WTC11 (cell line): ENCODE measurements around the gene SLC6A9. TPM values are rescaled to one million over a fixed set of nuclear protein-coding genes. Genes with fewer than 3 reads are reported as not detected.

Experiments used
- ATAC-seq: fragments of 200-7000 bp; cut with Tn5 transposase; 2 replicates; pipeline ENCODE4 v1.10.0; 2021; ENCODE audit warnings: mild to moderate bottlenecking, moderate library complexity
- CTCF ChIA-PET: fragments of 300-600 bp; sonication (Branson Sonifier 250); formaldehyde crosslinking; loops from one replicate; lab custom pipeline; 2021; ENCODE audit warnings: antibody characterized with exemption; lab: Charles Lee
- POLR2A ChIA-PET: fragments of 350-600 bp; sonication (Branson Sonifier 250); formaldehyde crosslinking; loops from one replicate; lab custom pipeline; 2021; ENCODE audit warnings: antibody characterized with exemption; lab: Charles Lee
- DNase-seq: peaks from one replicate; pipeline ENCODE4 v3.0.0; 2021; ENCODE audit warnings: low spot score
- H3K27ac Mint-ChIP-seq: 2 replicates; pipeline ENCODE4 v1.8.0; 2021; ENCODE audit warnings: mixed read lengths
- H3K27me3 Mint-ChIP-seq: 2 replicates; pipeline ENCODE4 v1.8.0; 2021; ENCODE audit warnings: low read depth, mild to moderate bottlenecking, moderate library complexity, mixed read lengths
- H3K36me3 Mint-ChIP-seq: 2 replicates; pipeline ENCODE4 v1.8.0; 2021; ENCODE audit warnings: mixed read lengths
- H3K4me1 Mint-ChIP-seq: 2 replicates; pipeline ENCODE4 v1.8.0; 2022; ENCODE audit warnings: mixed read lengths
- H3K4me3 Mint-ChIP-seq: 2 replicates; pipeline ENCODE4 v1.8.0; 2021; ENCODE audit warnings: mild to moderate bottlenecking, moderate library complexity, mixed read lengths
- H3K9me3 Mint-ChIP-seq: 2 replicates; pipeline ENCODE4 v1.8.0; 2021; ENCODE audit warnings: mixed read lengths
- AFF4 ChIP-seq: sonication (generic); formaldehyde crosslinking; IDR thresholded peaks from 2 replicates; pipeline ENCODE4 v1.8.1; 2023; ENCODE audit warnings: mild to moderate bottlenecking, missing genetic modification reagents, borderline replicate concordance
- E2F1 ChIP-seq: sonication (generic); formaldehyde crosslinking; IDR thresholded peaks from 2 replicates; pipeline ENCODE4 v1.8.0; 2022; ENCODE audit warnings: mild to moderate bottlenecking, missing genetic modification reagents
- ELF4 ChIP-seq: sonication (generic); formaldehyde crosslinking; IDR thresholded peaks from 2 replicates; pipeline ENCODE4 v1.8.1; 2022; ENCODE audit warnings: low read depth, mild to moderate bottlenecking, moderate library complexity, missing genetic modification reagents
- FOXJ3 ChIP-seq: sonication (generic); formaldehyde crosslinking; IDR thresholded peaks from 2 replicates; pipeline ENCODE4 v1.9.0; 2021; ENCODE audit warnings: missing genetic modification reagents, mild to moderate bottlenecking, borderline replicate concordance
- HMGXB4 ChIP-seq: sonication (generic); formaldehyde crosslinking; IDR thresholded peaks from 2 replicates; pipeline ENCODE4 v1.8.1; 2023; ENCODE audit warnings: mild to moderate bottlenecking, moderate library complexity, missing genetic modification reagents
- KAT7 ChIP-seq: sonication (generic); formaldehyde crosslinking; IDR thresholded peaks from 2 replicates; pipeline ENCODE4 v1.8.1; 2023; ENCODE audit warnings: missing genetic modification reagents, mild to moderate bottlenecking, borderline replicate concordance
- MYBL2 ChIP-seq: sonication (generic); formaldehyde crosslinking; IDR thresholded peaks from 2 replicates; pipeline ENCODE4 v1.8.1; 2023; ENCODE audit warnings: mild to moderate bottlenecking, moderate library complexity, missing genetic modification reagents
- NFATC4 ChIP-seq: fragments of 250-450 bp; sonication (Bioruptor Pico); IDR thresholded peaks from 2 replicates; pipeline ENCODE4 v1.9.0; 2021; ENCODE audit warnings: mild to moderate bottlenecking
- NR3C1 ChIP-seq: sonication (generic); formaldehyde crosslinking; conservative IDR thresholded peaks from 2 replicates; pipeline ENCODE4 v1.8.1; 2023; ENCODE audit warnings: low read depth, mild to moderate bottlenecking, missing genetic modification reagents
- PREB ChIP-seq: sonication (generic); formaldehyde crosslinking; IDR thresholded peaks from 2 replicates; pipeline ENCODE4 v1.8.1; 2022; ENCODE audit warnings: mild to moderate bottlenecking, missing genetic modification reagents, moderate library complexity, borderline replicate concordance
- SOX15 ChIP-seq: fragments of 250-450 bp; sonication (Bioruptor Pico); IDR thresholded peaks from 2 replicates; pipeline ENCODE4 v1.9.0; 2021; ENCODE audit warnings: mild to moderate bottlenecking
- ZBTB21 ChIP-seq: sonication (generic); formaldehyde crosslinking; IDR thresholded peaks from 2 replicates; pipeline ENCODE4 v1.8.1; 2023; ENCODE audit warnings: mild to moderate bottlenecking, missing genetic modification reagents, borderline replicate concordance
- ZNF219 ChIP-seq: sonication (generic); formaldehyde crosslinking; IDR thresholded peaks from 2 replicates; pipeline ENCODE4 v1.8.0; 2023; ENCODE audit warnings: missing genetic modification reagents, mild to moderate bottlenecking, borderline replicate concordance
- ZNF396 ChIP-seq: fragments of 250-450 bp; sonication (Bioruptor Pico); IDR thresholded peaks from 2 replicates; pipeline ENCODE4 v1.8.0; 2021; ENCODE audit warnings: mild to moderate bottlenecking, moderate library complexity, borderline replicate concordance
- ZNF512 ChIP-seq: sonication (generic); formaldehyde crosslinking; IDR thresholded peaks from 2 replicates; pipeline ENCODE4 v1.8.1; 2022; ENCODE audit warnings: missing genetic modification reagents, borderline replicate concordance
- total RNA-seq: library from RNA; stranded (reverse); gene quantifications from 3 replicates; pipeline ENCODE4 v1.2.3, GENCODE V29; 2021
- TF ChIP-seq, protein P1 (sequence below): sonication (generic); formaldehyde crosslinking; conservative IDR thresholded peaks from 2 replicates; pipeline ENCODE4 v1.8.1; 2022; ENCODE audit warnings: mild to moderate bottlenecking, missing genetic modification reagents
- TF ChIP-seq, protein P2 (sequence below): fragments of 250-450 bp; sonication (Bioruptor Pico); IDR thresholded peaks from 2 replicates; pipeline ENCODE4 v1.8.0; 2021; ENCODE audit warnings: mild to moderate bottlenecking
- TF ChIP-seq, protein P3 (sequence below): fragments of 250-450 bp; sonication (Bioruptor Pico); IDR thresholded peaks from 2 replicates; pipeline ENCODE4 v1.9.0; 2021; ENCODE audit warnings: mild to moderate bottlenecking

SLC6A9 gene
- total RNA-seq, 1 experiment from 2014 or later, result 14.4 TPM

DNA sequence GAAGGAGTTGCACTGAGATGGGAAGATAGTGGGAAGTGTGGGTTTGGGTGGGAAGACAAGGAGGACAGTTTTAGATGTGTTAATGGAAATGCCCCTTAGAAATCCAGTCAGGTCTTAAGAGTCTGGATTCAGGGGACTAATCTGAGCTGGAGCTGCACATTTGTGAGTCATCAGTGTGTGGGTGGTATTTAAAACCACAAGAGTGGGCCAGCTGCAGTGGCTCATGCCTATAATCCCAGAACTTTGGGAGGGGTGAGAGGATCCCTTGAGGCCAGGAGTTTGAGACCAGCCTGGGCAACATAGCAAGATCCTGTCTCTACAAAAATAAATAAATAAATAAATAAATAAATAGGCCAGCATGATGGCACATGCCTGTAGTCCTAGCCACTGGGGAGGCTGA, 40.9 kb upstream of the SLC6A9 start:
- H3K4me3 Mint-ChIP-seq, result no peak overlapping the region
- ChIA-PET CTCF (interaction anchor here (1.1 kb wide), 1 partner anchor 24 kb away, joined by 3 read pairs; no protein-coding TSS in a partner anchor), POLR2A (no interaction called here)
- H3K4me1 Mint-ChIP-seq, result peaks cover 29% of the 10 kb centered on the region
- DNase-seq, result no peak
- H3K27ac Mint-ChIP-seq, result no peak overlapping the region
- H3K9me3 Mint-ChIP-seq, result peaks cover 5% of the 10 kb centered on the region; the same call in 1 of the 2 replicates
- peaks cover 28% of the 10 kb centered on the region for H3K27me3 Mint-ChIP-seq
- TF ChIP-seq ZNF219 (no peak), ZBTB21 (no peak), SOX15 (CRISPR knock-in tag) (no peak), FOXJ3 (CRISPR knock-in tag) (no peak), MYBL2 (CRISPR knock-in tag) (no peak), AFF4 (CRISPR knock-in tag) (no peak), HMGXB4 (CRISPR knock-in tag) (no peak), NFATC4 (CRISPR knock-in tag) (no peak), NR3C1 (CRISPR knock-in tag) (no peak), ZNF396 (no peak), ELF4 (CRISPR knock-in tag) (no peak), ZNF512 (CRISPR knock-in tag) (no peak), KAT7 (no peak), E2F1 (no peak), PREB (no peak)
- TF ChIP-seq, protein P1, sequence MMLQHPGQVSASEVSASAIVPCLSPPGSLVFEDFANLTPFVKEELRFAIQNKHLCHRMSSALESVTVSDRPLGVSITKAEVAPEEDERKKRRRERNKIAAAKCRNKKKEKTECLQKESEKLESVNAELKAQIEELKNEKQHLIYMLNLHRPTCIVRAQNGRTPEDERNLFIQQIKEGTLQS (CRISPR knock-in tag), result no peak
- TF ChIP-seq, protein P2, sequence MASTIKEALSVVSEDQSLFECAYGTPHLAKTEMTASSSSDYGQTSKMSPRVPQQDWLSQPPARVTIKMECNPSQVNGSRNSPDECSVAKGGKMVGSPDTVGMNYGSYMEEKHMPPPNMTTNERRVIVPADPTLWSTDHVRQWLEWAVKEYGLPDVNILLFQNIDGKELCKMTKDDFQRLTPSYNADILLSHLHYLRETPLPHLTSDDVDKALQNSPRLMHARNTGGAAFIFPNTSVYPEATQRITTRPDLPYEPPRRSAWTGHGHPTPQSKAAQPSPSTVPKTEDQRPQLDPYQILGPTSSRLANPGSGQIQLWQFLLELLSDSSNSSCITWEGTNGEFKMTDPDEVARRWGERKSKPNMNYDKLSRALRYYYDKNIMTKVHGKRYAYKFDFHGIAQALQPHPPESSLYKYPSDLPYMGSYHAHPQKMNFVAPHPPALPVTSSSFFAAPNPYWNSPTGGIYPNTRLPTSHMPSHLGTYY (CRISPR knock-in tag), result no peak
- TF ChIP-seq, protein P3, sequence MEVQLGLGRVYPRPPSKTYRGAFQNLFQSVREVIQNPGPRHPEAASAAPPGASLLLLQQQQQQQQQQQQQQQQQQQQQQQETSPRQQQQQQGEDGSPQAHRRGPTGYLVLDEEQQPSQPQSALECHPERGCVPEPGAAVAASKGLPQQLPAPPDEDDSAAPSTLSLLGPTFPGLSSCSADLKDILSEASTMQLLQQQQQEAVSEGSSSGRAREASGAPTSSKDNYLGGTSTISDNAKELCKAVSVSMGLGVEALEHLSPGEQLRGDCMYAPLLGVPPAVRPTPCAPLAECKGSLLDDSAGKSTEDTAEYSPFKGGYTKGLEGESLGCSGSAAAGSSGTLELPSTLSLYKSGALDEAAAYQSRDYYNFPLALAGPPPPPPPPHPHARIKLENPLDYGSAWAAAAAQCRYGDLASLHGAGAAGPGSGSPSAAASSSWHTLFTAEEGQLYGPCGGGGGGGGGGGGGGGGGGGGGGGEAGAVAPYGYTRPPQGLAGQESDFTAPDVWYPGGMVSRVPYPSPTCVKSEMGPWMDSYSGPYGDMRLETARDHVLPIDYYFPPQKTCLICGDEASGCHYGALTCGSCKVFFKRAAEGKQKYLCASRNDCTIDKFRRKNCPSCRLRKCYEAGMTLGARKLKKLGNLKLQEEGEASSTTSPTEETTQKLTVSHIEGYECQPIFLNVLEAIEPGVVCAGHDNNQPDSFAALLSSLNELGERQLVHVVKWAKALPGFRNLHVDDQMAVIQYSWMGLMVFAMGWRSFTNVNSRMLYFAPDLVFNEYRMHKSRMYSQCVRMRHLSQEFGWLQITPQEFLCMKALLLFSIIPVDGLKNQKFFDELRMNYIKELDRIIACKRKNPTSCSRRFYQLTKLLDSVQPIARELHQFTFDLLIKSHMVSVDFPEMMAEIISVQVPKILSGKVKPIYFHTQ (CRISPR knock-in tag), result no peak
- H3K36me3 Mint-ChIP-seq, result no peaks in the 10 kb centered on the region
- no peak for ATAC-seq
